GM19372 (cell line): ENCODE measurements around the gene ASAP3.

Experiments used
- ATAC-seq: cut with Tn5 transposase; IDR thresholded peaks from one replicate; pipeline ENCODE4 v1.9.1; 2021; ENCODE audit warnings: mild to moderate bottlenecking, low read depth, moderate library complexity; ENCODE audit not compliant: unreplicated experiment

Gene ASAP3

DNA sequence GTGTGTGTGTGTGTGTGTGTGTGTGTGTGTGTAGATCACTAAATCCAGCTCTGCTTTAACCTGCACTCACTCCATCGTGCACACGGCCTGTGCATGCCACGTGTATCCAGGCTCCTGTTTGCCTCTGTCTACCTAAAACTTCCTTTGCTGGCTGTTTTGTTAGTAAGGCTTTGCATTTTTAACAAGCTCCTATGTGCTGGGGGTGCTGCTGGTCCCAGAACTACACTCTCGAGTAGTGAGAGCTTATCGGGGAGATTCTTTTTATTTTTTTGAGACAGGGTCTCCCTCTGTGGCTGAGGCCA, 58.8 kb downstream of the ASAP3 start:
- no peak for ATAC-seq

- no peak for ATAC-seq
Measured at GRCh38 chr1:23424293-23425192, 59.4 kb downstream of the ASAP3 start, which contains the start of gene TCEA3. TSS of gene TCEA3 (minus strand) at chr1:23424748. CDS start at chr1:23424633, 115 bp downstream.

DNA sequence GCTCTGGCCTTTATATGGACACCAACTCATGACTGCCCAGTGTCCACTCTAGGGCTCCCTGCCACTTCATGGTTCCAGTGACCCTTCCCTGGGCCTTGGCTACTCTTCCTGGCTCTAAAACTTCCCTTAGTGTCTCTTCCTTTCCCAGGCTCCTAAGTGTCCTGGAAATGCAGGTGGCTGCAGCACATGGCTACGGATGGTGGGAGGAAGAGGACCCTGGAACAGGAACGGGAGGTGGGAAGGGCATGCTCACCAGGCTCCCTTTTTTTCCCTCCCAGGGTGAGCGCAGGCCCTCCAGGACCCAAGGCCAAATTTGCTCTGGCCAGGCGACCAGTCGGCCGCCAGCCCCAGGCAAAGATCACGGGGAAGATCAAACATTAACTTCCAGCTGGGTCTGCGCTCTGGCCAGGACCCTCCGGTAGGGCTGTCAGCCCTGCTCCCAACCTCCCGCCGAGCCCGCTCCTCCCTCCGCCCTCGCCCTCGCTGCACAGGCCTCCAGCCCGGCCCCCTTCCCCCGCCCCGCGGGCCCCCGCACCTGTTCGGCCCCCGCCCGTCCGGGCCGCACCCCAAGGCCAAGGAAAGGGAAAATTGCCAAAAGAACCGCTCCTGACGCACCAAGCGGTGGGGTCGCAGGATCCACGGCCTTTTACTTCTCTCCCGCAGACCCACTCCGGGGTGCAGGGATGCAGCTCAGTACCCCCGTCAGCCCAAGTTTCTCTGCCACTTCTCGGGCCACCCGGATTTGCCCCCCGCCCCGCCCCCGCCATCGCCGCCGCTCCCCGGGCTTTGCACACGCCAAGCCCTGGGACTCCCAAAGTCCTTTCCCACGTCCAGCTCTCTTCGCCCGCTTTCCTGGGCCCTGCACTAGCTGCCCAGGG, 60.3 kb downstream of the ASAP3 start:
- ATAC-seq: no peak

- ATAC-seq: no peak
Measured at GRCh38 chr1:23422941-23423340, 61.0 kb downstream of the ASAP3 start.

GRCh38 chr1:23422241-23422877, 61.6 kb downstream of the ASAP3 start:
- no peak for ATAC-seq

DNA sequence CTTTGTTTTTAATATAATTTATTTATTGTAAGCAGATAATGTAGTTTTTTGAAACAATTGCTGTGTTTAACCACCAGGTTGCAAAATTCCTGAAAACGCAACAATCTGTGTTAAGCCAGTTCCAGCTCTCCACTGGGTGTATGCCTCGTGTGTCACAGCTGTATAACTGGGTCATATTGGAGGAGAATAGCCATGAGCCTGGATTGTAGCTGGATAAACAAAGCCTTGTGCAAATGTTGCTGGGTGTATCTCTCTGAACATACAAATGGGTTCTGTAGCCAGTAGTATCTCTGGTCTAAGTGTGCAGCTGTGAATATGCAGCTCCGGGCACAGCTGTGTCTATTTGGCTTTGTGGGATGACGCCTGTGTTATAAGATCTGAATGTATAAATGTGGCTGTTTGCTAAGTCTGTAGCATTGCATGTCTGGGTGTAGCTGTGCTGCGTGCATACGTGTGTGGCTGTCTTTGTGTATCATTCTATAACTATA, 62.2 kb downstream of the ASAP3 start:
- no peak for ATAC-seq

DNA sequence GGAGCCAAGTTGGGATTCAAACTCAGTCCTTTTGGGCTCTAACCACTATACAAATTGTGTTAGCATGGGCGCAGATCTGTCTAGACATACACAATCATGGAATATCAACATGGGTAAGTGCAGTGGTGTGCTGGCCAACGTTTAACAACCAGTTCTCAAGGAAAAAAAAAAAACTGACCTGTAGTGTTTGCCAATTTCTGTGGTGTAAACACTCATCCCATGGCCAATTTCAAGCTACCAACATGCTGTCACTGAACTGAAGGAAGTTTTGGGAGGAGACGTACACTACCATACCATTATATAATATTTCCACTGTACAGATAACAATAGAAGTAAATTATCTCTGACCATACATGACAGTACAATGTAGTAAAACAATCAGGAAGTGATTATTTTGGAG, 62.6 kb downstream of the ASAP3 start:
- ATAC-seq: no peak

- no peak for ATAC-seq
Measured at GRCh38 chr1:23420778-23421177, 63.2 kb downstream of the ASAP3 start.

- no peak for ATAC-seq
Measured at GRCh38 chr1:23419180-23419579, 64.8 kb downstream of the ASAP3 start.

DNA sequence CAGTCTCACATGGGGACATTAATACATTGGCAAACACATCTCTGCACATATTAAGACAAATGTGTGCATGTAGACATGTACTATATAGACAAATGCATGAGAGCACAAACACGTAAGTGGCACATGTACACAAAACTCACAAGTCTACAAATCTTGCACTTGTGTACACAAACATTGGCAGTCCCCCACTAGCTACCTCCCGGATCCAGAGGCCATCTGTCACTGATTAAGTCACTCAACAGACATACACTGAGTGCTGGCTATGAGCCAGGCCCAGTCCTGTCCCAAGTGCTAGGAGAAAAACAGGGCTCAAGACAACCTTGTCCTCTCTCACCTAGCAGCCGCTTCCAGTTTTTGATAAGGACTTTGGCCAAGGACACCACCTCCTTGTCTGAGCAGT, 66.4 kb downstream of the ASAP3 start:
- ATAC-seq: no peak

DNA sequence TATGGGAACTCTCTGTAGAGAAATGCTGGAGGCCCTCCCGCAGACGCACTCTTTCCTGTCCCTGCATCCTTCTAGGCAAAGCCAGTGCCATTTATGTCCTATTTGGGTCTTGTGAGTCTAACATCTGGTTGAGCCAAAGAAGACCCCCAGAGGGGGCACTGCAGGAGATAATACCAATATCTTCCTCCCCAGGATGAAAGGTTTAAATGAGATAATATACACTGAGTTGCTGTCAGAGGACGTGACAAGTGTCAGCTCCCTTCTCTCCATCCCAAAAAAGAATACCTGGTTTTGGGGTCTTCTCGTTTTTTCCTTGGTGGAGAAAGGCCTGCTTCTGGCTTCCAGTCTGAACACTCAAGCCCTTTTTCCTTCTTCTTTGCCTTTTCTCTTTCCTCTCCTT, 67.0 kb downstream of the ASAP3 start:
- ATAC-seq: no peak

DNA sequence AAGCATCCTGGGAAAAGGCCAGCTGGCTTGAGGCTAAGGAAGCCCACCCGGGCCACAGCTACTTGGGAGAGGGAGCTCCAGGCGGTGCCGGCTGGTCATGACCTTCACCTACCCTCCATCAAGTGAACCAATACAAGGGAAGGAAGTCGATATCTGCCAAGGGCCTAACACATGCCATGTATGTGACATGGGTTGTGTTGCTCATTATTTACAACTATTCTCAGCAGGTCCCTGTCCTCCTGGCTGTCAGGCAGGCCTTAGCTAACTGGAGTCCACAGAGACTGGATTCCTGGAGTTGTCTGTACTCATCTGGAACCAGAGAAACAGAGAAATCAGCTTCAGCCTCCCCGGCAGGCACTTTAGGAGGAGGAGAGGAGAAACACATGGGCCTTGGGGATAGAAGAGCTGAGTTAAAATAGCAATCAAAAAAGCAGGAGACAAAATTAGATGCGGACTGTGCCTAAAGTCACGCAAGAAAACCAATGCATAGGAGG, 75.1 kb downstream of the ASAP3 start:
- no peak for ATAC-seq

GRCh38 chr1:23407016-23407630, 76.9 kb downstream of the ASAP3 start:
- no peak for ATAC-seq

DNA sequence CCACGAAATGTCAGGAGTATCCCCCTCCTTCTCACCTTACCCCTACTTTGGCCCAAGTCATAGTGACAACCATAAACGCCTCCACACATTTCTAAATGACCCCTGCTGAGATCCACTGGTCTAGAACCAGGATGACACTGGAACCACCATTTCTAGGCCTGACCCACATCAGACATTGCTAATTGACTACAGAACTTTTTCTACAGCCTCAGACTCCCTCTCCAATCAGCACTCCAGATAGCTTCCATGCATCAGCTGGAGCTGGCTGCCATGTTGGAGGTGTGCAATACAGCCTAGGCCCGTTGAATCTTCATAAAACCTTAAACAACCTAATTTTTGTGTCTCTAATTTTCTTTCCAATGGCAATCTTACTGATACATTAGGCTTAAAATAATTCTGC, 78.0 kb downstream of the ASAP3 start:
- ATAC-seq: no peak

DNA sequence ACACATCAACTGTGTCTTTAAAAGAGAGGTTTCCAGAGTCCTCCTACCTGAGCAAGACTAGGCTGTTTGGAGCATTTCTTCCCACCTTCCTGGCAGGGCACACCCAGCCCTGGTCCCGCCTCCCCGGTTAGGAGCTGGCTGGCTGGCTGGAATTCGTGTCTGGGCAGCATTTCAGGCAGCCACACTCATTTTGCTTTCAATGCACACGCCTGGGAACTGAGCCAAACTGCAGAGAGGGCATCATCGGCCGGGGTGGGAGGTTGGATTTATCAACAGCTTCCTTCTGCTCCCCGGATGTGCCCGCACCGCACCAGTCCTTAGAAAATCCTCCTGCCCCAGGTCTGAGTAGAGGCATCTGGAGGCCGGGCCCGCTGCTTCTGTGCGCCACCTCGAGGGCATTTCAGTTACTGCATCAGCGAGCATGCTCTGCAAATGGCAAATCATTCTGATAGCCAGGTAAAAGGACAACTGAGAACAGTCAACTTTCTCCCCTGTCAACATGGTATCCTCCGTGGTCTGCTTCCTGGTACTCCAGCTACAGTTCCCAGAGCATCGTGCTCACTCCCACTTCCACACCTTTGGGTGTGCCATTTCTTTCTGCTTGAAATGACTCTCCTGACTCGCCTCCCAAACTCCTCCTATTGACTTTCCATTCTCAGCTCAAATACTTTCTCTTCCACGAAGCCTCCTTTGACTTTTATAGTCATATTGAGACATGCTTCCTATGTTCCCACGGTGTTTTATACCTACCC, 80.1 kb downstream of the ASAP3 start:
- ATAC-seq: no peak

- no peak for ATAC-seq
Measured at GRCh38 chr1:23403355-23403734, 80.6 kb downstream of the ASAP3 start.

DNA sequence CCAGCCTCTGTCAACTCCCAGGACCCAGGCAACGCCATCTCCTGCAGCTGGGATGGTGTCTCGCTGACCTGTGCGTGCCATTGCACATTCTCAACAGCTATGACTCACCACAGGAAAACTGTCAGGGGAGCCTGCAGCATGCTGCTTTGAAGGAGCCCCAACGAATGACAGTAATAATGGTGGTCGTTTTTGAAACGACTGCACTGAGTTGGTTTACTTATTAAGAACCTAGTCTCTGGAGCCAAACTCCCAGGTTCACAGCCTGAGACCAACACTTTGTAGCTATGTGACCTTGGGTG, 81.0 kb downstream of the ASAP3 start:
- ATAC-seq: no peak

GRCh38 chr1:23402286-23403037, 81.5 kb downstream of the ASAP3 start:
- ATAC-seq: no peak

DNA sequence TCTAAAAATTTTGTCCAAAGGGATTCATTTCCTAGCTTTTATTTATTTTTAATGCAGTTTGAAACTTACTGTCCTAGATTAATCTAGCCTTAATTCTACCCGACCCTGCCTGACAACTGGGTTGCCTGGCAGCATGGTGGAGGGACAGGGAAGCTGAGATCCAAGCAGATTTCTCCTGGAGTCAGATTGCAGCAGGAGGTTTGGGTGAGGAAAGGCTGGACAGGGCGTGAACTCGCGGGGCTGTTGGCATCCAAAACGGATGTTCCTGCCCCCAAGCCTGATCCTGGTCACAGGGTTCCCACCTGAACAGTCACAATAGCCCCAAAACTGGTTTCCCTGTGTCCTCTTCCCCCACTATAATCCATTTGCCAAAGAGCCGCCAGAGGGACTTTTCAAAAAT, 82.7 kb downstream of the ASAP3 start:
- ATAC-seq: no peak
